Ramos (cell line): ENCODE results near the gene BTG2.
"Not testable (repeated sequence)": the region's sequence is repeated elsewhere in the genome, so short reads cannot be mapped to it uniquely, and the experiment has no call there.

Experiments used
- in situ Hi-C: fragments of 300-500 bp; cut with MboI; formaldehyde crosslinking; loops from one replicate; pipeline ENCODE4 v1.14.3; 2022; ENCODE audit warnings: low sequenced_read_pairs; ENCODE audit not compliant: unreplicated experiment

The BTG2 gene

DNA sequence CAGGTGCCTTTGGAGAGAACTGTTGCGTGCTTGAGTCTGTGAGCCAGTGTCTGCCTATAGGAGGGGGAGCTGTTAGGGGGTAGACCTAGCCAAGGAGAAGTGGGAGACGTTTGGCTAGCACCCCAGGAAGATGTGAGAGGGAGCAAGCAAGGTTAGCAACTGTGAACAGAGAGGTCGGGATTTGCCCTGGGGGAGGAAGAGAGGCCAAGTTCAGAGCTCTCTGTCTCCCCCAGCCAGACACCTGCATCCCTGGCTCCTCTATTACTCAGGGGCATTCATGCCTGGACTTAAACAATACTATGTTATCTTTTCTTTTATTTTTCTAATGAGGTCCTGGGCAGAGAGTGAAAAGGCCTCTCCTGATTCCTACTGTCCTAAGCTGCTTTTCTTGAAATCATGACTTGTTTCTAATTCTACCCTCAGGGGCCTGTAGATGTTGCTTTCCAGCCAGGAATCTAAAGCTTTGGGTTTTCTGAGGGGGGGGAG, 2.4 kb downstream of the BTG2 start:
- in situ Hi-C loops = no loop called here

DNA sequence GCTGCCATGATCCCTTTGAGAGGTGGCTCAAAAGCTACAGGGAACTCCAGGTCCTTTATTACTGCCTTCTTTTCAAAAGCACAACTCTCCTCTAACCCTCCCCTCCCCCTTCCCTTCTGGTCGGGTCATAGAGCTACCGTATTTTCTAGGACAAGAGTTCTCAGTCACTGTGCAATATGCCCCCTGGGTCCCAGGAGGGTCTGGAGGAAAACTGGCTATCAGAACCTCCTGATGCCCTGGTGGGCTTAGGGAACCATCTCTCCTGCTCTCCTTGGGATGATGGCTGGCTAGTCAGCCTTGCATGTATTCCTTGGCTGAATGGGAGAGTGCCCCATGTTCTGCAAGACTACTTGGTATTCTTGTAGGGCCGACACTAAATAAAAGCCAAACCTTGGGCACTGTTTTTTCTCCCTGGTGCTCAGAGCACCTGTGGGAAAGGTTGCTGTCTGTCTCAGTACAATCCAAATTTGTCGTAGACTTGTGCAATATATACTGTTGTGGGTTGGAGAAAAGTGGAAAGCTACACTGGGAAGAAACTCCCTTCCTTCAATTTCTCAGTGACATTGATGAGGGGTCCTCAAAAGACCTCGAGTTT, 3.1 kb downstream of the BTG2 start:
- in situ Hi-C loops = no loop called here

DNA sequence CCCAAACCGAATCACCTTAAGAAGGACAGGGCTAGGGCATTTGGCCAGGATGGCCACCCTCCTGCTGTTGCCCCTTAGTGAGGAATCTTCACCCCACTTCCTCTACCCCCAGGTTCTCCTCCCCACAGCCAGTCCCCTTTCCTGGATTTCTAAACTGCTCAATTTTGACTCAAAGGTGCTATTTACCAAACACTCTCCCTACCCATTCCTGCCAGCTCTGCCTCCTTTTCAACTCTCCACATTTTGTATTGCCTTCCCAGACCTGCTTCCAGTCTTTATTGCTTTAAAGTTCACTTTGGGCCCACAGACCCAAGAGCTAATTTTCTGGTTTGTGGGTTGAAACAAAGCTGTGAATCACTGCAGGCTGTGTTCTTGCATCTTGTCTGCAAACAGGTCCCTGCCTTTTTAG, 3.6 kb downstream of the BTG2 start:
- in situ Hi-C loops = no loop called here

DNA sequence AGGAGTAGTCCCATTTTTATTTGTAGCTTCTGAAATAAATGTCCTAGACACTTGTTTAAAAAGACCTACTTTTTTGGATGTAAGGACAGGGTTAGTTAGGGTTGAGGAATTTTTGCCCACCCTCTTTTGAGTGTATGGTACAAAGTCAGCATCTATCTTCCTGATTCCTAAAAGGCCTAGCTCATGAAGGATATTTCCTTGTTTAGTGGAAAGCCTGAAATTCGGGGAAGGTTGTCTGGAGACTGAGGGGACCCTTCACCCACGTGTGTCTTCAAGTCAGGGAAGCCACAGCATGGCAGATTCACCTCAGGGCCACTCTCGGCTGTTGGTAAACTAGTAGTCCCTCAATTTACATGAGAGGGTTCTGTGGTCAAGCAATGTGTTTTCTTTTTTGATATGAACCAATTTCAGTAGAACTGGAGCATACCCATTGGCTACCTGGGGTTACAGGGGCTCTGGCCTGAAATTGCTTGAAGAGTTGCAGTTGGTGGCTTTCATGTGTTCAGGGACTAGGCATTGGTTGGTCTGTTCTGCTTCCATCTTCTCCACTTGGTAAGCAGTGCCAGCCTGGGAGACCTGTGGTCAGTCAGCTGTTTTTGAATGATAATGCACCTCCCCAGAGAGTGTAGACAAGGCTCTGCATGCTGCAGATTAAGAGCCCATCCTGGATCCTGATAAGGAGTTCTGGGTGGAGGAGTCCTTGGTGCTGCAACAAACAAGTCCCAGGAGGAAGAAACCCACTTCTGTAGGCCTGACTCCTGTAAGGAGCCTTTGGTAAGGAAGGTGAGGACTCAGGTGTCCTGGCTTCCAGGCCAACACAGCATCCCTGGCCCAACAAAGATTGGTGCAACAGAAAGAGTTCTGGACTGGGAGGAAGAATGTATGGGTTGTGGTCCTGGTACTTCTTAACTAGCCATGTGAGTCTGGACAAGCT, 6.3 kb downstream of the BTG2 start:
- in situ Hi-C loops = no loop called here

DNA sequence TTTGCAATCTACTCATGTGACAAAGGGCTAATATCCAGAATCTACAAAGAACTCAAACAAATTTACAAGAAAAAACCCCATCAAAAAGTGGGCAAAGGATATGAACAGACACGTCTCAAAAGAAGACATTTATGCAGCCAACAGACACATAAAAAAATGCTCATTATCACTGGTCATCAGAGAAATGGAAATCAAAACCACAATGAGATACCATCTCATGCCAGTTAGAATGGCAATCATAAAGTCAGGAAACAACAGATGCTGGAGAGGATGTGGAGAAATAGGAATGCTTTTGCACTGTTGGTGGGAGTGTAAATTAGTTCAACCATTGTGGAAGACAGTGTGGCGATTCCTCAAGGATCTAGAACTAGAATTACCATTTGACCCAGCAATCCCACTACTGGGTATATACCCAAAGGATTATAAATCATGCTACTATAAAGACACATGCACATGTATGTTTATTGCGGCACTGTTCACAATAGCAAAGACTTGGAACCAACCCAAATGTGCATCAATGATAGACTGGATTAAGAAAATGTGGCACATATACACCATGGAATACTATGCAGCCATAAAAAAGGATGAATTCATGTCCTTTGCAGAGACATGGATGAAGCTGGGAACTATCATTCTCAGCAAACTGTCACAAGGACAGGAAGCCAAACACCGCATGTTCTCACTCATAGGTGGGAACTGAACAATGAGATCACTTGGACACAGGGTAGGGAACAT, 8.9 kb downstream of the BTG2 start:
- in situ Hi-C loops = not testable (repeated sequence)

DNA sequence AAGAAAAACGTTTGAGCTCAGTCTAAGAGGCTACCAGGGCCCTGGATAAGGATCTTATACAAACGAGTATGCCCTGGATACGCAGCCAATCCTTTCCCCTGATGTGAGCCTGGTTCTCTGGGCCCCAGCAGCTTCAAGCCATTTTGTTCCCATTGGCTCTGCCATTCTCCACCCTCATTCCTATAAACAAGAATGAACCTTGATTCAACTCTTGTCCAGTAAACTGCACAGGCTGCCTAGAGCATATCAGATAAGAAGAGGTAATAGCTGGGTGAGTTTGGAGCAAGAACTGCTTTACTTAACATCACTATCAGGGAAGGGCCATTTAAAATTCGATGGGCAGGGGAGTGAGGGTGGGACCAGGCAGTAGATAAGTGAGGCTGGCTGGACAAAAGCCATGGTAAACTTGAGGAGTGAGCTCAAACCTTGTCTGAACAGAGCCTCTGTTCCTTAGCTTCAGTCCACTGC, 11.3 kb downstream of the BTG2 start:
- in situ Hi-C loops = no loop called here

DNA sequence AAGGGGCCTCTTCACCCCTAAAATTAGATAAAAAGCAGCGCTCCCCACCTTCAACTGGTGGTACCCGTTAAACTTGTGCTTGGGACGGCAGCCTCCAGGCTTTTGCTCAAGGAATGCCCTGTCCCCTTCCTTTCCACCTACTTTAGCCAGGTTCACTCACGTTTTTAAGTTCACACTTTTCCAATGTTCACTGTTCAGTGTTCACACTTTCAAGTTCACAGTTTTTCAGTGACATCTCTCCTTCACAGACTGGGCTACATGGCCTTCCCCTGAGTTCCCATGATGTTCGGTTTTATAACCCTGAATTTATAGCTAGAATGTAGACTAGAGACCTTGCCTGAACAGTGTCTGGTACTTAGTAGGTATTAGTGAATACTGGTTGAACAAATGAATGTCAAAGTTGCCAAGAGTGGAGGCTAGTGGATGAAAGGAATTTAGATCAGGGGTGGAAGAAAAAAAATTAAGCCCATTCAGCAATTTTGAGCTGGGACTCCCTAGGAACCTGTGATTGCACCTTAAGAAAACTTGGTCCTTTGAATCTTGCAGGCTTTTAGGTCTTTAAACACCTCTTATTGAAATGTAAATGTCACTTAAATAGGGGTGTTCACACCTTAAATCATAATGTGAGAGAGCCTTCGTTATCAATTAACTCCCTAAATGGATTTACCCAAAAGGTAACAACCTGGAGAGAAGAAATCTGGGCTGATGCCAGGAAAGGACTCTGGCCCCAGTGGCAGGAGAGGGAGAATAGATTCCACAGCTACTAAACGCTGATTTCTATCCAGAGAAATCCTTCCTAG, 12.3 kb downstream of the BTG2 start:
- in situ Hi-C loops = no loop called here

DNA sequence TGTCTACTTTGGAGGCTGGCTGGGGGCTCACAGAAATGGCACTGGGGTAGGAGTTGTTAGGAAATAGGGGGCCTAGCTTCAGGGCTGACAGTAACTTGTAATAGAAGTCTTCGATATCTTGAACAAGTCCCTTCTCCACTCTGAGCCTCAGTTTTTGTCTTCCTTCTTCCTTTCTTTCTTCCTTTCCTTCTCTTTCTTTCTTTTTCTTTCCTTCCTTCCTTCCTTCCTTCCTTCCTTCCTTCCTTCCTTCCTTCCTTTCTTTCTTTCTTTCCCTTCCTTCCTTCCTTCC, 12.9 kb downstream of the BTG2 start:
- in situ Hi-C loops = no loop called here

DNA sequence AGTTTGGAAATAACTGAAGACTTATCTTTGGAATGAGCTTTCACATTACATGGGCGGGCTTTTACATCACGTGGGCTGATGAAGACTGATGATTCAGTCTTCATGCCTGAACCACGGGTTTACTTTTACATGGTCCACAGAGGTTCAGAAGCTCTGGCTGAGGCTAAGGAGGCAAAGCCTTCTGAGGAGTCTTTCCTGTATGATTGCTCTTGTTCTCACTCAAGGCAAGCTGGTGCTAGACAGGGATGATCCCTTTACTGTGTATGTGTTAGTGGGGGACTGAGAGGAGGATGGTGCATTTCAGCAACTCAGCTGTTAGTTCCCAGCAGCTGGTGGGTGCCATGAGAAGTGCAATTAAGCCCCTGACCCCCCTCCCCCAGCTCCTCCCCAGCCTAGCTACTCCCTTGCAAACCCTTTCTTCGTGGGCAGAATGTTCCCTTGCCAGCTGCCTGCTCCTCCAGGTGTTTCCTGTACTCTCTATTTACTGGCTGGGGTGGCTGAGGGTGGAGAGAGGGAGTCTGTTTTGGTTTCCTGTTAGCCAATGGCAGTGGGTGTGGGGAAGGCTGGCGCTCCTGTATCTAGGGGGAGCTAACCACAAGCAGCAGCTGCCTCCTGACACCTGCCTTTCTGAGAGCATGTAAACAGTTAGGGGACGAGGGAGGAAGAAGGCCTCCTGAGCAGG, 15.4 kb downstream of the BTG2 start:
- in situ Hi-C loops = no loop called here

DNA sequence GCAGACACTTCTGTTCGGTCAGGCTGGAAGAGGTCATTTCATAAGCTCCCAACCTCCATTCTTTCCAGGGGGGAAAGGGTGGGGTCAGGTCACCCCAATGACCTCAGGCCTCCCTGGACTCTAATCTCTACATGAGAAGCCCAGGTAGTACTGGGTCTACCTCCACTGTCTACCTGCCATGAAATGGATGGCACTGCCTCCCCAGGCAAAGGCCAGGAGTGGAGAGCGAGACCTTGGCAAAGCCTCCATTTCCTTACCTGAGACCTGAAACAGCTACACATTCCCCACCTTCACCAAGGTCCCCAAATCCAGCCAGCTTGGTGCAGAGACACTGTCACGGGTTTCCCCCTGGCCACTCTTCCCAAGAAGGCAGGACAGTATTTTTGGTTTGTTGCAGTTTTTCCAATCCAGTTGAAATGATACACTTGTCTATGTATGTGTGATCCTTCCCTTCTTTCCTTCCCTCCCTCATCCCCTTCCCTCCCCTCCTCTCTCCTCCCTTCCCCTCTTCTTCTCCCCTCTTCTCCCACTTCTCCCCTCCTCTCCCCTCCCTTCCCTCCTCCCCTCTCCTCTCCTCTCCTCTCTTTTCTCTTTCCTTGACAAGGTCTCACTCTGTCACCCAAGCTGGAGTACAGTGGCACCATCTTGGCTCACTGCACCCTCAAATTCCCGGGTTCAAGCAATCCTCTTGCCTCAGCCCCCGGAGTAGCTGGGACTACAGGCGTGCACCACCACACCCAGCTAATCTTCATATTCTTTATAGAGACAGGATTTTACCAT, 16.1 kb downstream of the BTG2 start:
- in situ Hi-C loops = no loop called here

DNA sequence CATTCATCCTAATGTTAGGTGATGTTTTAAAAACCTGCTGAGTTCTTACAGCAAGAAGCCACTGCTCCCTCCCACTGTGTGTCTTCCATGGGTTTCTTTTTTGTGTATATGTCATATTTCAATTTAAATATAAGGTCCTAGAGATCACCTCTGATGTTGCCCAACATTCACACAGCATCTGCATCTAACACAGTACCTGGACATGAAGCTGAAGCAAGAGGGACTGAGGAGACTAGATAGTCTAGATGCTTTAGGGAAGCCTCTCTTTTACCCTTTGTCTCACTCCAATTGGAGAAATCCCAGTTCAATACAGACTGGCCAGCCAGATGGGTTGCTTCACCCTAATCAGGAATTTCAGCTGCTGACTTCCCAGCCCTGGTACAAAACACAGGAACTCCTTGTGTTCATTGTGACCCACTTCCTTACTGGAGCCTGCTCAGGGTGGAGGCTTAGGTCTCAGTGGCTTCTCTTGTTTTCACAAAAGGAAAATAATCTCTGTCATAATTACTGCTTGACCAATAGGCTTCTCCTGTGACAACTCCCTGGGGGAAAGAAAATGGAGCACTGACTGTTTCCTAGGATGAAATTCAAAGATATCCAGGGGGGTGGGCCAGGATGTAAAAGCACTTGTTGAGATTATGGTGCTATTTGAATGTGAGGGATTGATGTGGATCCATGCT, 17.3 kb downstream of the BTG2 start:
- in situ Hi-C loops = no loop called here

DNA sequence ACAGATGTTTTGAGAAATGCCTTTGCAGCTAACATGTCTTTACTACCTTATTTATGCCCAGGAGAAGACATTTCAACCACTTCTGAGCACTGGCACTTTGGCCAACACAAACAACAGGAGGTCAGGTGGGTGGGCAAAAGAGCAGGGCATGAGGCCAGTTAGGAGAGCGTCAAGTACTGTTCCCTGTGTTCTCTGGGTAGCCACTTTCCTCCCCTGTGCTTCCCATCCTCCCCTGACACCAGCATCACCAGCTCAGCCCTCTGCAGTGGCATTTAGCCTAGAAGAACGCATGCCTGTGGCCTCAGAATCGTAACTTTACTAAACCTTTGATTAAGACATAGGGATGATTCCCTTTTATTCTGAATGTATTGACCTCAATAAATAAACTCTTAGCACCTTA, 18.3 kb downstream of the BTG2 start:
- in situ Hi-C loops = no loop called here

DNA sequence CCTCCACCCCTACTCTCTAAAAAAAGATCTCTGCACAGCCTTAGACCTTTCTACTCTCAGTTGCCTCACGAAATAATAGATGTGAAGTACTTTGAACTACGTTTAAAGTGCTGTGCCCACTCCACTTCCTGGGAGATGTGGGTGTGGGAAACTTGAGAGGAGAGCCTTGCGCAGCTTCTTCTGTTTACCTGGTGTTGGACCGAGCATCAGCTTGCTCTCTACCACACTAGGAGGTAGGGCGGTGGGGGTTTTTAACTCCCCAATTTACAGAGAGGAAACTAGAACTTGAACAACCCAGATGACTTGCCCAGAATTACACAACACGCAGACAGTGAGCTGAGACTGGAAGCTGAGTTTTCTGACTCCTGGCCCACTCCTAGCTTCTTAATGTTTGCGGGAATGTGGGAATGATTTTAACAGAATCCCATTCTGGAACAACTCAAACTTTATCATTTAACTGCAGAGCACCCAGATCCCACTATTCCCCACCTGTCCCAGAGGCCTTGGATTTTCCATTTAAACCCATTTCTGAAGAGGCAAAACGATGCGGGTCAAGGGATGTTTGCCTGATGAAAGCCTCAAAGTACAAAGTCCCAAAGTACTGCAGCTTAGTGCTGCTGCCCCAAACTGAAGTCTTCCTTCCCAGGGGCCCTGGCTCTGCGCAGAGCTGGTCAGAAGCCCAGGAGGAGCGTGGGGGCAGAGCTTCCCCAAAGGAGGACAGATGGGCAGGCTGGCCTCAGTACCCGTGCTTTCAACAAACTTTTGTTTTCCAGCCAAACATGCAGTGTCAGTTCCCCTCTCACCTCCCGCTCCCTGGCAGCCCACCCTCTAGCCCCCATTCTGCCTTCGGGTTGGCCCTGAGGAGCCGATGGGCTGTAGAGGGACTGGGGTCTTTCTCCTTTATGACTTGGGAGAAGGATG, 19.0 kb downstream of the BTG2 start:
- in situ Hi-C loops = no loop called here

DNA sequence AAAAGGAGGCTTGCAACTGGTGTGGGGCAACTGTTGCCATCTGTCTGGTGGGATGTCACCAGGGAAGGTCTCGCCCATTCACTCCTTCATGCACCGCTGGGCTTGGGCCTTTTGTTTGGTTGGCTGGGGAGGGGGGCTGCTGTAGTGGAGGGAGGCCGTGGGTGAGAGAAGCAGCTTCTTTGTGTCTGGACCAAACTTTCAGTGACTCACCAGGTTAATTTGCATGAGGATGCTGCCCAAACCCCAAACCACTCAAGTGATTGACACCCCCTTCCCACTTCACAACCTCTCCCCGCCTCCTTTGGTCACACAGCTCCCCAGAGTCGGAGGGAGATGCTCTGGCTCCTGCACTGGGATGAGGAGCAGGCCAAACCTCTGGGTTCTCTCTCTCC, 19.7 kb downstream of the BTG2 start:
- in situ Hi-C loops = no loop called here

DNA sequence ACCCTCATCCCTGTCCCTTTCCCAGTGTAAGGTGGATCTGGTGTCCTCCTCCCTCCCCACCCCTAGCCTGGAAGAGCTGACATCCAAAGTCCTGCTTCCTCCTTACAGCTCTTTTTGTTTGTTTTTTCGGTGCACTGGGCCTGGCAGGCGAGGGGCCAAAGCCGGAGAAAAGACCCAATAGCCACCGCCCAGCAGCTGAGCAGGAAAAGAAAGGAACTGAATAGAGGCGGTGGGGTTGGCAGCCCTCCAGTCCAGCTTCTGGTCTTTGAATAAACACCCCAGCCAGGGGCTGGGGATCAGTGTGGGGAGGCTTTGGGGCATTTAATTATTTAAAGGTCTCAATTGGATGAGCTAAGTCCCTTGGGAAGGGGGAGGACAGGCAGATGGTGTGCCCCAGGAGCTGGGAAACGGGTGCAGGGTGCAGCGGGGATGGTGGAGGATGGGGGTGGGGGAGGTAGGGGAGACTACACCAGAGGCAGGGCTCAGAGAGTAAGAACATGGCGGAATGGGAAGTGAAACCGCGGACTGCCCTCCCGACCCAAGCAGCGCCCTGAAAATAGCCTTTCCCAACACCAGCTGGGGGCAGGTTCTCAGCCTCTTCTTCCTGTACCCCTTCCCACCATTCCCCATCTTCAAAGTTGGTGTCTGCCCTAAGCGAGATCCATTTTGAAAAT, 20.2 kb downstream of the BTG2 start:
- in situ Hi-C loops = no loop called here

DNA sequence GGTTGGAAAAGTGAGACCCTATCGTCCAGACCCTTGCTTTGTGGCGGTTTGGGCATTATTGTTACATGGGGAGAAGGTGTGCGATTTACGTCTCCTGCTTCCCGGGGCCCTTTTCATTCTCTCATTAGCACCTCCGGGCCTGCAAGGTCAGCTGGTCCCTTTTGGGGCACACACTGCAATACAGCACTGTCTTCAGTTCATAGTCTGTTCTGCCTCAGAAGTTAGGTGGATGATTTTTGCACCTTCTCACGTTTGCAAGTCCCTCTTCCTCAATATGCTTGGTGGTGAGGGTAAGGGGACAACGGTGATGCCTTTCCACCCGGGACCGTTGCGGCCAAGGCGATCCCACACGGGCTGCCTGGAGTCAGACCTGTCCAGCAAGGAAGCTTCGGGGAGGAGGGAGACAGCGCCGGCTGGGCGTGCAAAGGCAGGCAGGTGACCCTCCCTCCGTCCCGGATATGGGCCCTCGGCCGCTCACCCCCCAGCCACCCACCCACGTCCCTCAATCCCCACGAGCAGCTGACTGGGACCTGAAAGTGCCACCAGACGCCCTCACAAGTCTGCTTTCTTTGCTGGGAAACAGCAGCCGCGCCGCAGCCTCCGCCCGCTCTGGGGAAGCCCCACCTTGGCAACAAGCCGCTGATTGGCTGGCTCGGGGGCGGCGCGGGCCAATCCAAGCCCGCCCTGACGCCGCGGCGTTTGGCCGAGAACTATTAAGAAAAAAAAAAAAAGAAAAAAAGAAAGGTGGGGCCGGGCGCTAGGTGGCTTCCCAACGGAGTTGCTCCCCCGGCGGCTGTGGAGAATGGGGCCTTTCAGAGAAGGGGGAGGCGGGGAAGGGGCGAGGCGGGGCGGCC, 21.7 kb downstream of the BTG2 start:
- in situ Hi-C loops = no loop called here
